Epithelial cell of esophagus (primary cell): Measurements from ENCODE around the gene SLC35F3.

Source experiments
- DNase-seq: peaks from one replicate; pipeline ENCODE4 v3.0.0; 2010; ENCODE audit warnings: low read depth
- H3K4me3 ChIP-seq: 2 replicates; pipeline ENCODE4 v1.5.1; 2011; ENCODE audit warnings: mild to moderate bottlenecking, low read length, control low read depth
- TF ChIP-seq, protein P1 (sequence below): IDR thresholded peaks from 2 replicates; pipeline ENCODE4 v1.5.1; 2011; ENCODE audit warnings: low read depth, mild to moderate bottlenecking, low read length, control low read depth, inconsistent platforms; ENCODE audit not compliant: insufficient read depth; ENCODE audit errors: missing control alignments

SLC35F3 gene

DNA sequence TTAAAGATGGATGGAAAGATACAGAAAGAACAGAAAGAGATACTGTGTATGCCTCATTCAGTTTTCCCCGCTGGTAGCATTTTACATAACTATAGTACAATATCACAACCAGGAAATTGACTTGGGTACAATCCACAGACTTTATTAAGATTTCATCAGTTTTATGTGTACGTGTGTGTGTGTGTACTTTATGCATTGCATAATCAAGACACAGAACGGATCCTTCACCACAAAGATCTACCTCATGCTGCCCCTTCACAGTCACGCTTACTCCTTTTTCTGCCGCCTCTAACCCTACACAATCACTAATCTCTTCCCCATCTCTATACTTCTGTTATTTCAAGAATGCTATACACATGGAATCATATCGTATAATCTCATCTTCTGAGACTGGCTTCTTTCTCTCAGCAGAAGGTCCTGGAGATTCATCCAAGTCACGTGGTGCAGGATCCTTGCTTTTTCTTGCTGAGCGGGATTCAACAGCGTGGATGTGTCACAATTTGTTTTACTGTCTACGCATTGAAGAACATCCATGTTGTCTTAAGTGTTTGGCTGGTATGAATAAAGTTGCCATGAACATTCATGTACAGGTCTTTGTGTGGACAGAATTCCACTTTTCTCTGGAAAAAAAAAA is 76.7 kb downstream of the SLC35F3 start:
- no peak for DNase-seq
- TF ChIP-seq, protein P1, sequence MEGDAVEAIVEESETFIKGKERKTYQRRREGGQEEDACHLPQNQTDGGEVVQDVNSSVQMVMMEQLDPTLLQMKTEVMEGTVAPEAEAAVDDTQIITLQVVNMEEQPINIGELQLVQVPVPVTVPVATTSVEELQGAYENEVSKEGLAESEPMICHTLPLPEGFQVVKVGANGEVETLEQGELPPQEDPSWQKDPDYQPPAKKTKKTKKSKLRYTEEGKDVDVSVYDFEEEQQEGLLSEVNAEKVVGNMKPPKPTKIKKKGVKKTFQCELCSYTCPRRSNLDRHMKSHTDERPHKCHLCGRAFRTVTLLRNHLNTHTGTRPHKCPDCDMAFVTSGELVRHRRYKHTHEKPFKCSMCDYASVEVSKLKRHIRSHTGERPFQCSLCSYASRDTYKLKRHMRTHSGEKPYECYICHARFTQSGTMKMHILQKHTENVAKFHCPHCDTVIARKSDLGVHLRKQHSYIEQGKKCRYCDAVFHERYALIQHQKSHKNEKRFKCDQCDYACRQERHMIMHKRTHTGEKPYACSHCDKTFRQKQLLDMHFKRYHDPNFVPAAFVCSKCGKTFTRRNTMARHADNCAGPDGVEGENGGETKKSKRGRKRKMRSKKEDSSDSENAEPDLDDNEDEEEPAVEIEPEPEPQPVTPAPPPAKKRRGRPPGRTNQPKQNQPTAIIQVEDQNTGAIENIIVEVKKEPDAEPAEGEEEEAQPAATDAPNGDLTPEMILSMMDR, result no peak
- no peak overlapping the region for H3K4me3 ChIP-seq

DNA sequence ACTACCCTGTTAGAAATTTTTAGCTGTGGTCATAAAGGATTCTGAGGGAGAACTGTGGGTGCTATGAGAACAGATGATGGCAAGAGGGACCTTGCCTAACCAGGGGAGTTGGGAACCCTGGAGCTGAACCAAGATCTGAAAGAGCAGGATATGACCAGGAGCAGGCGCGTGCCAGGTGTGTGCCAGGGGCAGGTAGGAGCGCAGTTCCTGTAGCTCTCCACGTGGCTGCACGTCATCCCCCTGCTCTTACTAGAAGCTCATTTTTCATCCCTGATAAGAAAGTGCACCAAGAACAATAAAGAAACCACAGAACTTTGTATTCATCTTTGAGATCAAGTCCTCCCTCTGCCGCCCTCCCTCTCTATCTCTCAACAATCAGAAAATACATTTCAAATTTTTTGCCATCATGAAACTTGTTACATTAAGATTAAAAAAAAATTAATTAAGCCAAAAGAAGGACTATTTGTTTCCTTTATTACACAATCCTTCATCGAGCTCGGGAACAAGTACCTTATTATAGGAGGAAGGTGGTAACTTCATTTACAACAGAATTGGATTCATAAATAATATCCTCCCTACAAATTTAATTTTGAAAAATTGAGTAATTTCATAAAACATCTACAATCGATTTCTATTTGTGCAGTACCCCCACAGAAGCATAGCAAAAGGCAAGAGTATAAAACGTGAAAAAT is 78.5 kb downstream of the SLC35F3 start:
- TF ChIP-seq, protein P1, result no peak
- DNase-seq, result peak; percentile 87
- no peak overlapping the region for H3K4me3 ChIP-seq

DNA sequence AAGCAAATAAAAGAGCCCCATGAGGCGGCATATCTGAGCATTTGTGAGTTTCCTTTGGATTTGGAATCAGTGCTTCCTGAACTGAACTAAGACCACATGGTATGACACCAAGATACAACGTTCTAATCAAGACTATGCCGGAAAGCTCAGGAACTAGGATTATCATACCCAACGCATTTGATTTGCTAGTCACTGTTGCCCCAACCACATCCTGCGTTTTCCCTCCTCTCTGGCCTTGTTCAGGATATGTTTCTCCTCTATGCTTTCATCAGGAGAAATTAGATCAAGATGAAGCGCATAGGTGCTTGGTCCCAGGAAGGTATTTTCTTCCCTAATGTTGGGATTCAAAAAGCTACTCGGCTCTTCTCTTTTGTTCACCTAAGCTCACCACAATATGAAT is 79.3 kb downstream of the SLC35F3 start:
- no peak for DNase-seq
- no peak overlapping the region for H3K4me3 ChIP-seq
- TF ChIP-seq, protein P1, result no peak

DNA sequence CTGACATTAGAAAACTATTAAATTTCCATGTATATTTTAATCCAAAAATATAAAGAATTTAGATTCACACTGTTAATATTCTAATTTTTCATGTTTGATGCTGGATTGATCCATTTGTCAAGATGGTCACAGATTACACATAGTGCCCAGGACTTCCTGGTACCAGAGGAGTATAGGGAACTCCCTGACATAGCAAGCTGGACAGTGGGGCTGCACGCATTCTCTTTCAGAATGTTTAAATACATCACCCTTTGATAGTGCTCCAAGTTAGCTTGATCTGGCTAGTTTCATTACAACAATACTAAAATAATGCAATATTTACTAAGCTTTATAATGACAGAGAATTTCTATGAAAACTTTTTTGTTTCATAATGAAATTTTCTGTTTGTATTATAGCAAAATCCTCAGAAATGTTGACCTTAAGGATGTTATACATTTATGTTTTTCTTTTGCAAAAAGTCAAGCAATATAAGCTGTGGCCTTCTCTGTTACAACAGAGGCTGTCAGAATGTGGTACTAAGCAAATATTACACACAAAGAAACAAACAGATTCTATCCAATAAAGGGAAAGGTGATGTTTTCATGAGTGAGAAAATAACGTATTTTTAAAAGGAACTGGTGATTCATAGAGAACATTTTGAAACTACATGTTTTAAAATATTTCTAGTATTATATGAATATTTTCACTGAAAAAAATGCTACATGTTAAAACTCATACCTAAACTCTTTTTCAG is 84.7 kb downstream of the SLC35F3 start:
- no peak for DNase-seq
- H3K4me3 ChIP-seq, result no peak overlapping the region
- TF ChIP-seq, protein P1, result no peak

DNA sequence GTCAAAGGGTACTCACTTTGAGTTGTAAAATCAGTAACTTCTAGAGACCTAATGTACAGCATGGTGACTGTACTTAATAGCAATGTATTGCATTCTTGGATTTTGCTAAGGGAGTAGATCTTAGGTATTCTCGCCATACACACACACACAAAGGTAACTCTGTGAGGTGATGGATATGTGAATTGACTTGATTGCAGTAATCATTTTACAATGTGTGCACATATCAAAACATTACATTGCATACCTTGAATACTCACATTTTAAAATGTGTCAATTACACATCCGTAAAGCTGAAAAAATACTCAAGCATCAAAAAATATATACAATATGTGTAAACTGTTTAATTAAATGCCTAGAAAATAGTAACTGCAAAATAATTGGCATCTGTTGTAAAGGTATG is 86.0 kb downstream of the SLC35F3 start:
- DNase-seq, result no peak
- no peak overlapping the region for H3K4me3 ChIP-seq
- TF ChIP-seq, protein P1, result no peak

DNA sequence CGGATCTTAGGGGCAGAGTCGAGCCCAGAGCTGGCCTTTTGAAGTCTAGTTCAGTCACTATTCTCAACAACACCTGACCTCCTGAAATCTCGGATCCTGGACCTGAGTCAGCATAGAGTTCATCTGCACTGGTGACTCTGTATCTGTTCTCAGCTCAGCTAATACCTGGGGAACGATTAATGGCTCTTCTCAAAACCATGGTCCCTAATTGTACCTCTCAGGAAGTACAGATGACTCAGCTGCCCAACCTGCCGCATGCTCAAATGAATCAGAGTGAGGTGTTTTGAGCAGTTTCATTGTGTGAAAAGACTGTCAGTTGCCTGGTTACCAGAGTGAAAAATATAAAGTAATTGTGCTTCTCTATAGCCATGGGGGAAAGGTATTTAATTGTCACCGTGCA is 89.2 kb downstream of the SLC35F3 start:
- TF ChIP-seq, protein P1, result no peak
- DNase-seq, result peak; percentile 94
- H3K4me3 ChIP-seq, result no peak overlapping the region
